H9 (cell line): ENCODE results near the gene DECR2. TPM values are rescaled to one million over a fixed set of nuclear protein-coding genes. Genes with fewer than 3 reads are reported as not detected.
A peak's percentile ranks its signal among the peaks of the same experiment; 100 is the strongest.

Experiments used
- DNase-seq: peaks from one replicate; pipeline ENCODE4 v3.0.0-alpha.2; 2017
- H2AFZ ChIP-seq: one replicate; pipeline ENCODE4 v1.6.1; 2013; ENCODE audit warnings: mild to moderate bottlenecking, low read length, control low read depth, moderate library complexity
- H2AK5ac ChIP-seq: 2 replicates; pipeline ENCODE4 v1.6.1; 2013; ENCODE audit warnings: low read length, control low read depth, mixed read lengths; ENCODE audit not compliant: insufficient read length
- H2BK120ac ChIP-seq: one replicate; pipeline ENCODE4 v1.6.1; 2013; ENCODE audit warnings: low read depth, mild to moderate bottlenecking, low read length, control low read depth, inconsistent platforms; ENCODE audit not compliant: poor library complexity, severe bottlenecking
- H2BK12ac ChIP-seq: 2 replicates; pipeline ENCODE4 v1.6.1; 2013; ENCODE audit warnings: low read length, control low read depth, mixed read lengths, low read depth; ENCODE audit not compliant: insufficient read length
- H2BK15ac ChIP-seq: 2 replicates; pipeline ENCODE4 v1.6.1; 2013; ENCODE audit warnings: low read depth, low read length, control low read depth
- H2BK20ac ChIP-seq: one replicate; pipeline ENCODE4 v1.6.1; 2013; ENCODE audit warnings: low read depth, mild to moderate bottlenecking, low read length, control low read depth, inconsistent platforms; ENCODE audit not compliant: poor library complexity, severe bottlenecking
- H2BK5ac ChIP-seq: 2 replicates; pipeline ENCODE4 v1.6.1; 2013; ENCODE audit warnings: low read length, control low read depth, mixed read lengths; ENCODE audit not compliant: insufficient read length
- H3K14ac ChIP-seq: 2 replicates; pipeline ENCODE4 v1.6.1; 2013; ENCODE audit warnings: low read length, control low read depth; ENCODE audit not compliant: insufficient read depth
- H3K18ac ChIP-seq: 2 replicates; pipeline ENCODE4 v1.6.1; 2013; ENCODE audit warnings: low read depth, mild to moderate bottlenecking, mixed read lengths, low read length, control low read depth; ENCODE audit not compliant: insufficient read length
- H3K23ac ChIP-seq: 2 replicates; pipeline ENCODE4 v1.6.1; 2013; ENCODE audit warnings: low read length, control low read depth, mixed read lengths, low read depth; ENCODE audit not compliant: insufficient read length
- H3K23me2 ChIP-seq: 2 replicates; pipeline ENCODE4 v1.6.1; 2013; ENCODE audit warnings: low read depth, mild to moderate bottlenecking, mixed read lengths, low read length, control low read depth; ENCODE audit not compliant: insufficient read length, poor library complexity, severe bottlenecking
- H3K27ac ChIP-seq: 2 replicates; pipeline ENCODE4 v1.5.1; 2013; ENCODE audit warnings: low read length, control low read depth, mixed read lengths, low read depth; ENCODE audit not compliant: insufficient read length
- H3K27me3 ChIP-seq: 2 replicates; pipeline ENCODE4 v1.6.1; 2013; ENCODE audit warnings: low read length, control low read depth, inconsistent platforms; ENCODE audit not compliant: insufficient read depth
- H3K4ac ChIP-seq: 2 replicates; pipeline ENCODE4 v1.6.1; 2013; ENCODE audit warnings: low read depth, mild to moderate bottlenecking, control low read depth, inconsistent platforms, low read length, moderate library complexity
- H3K4me1 ChIP-seq: 2 replicates; pipeline ENCODE4 v1.6.1; 2013; ENCODE audit warnings: low read length, control low read depth, inconsistent platforms; ENCODE audit not compliant: insufficient read depth
- H3K4me2 ChIP-seq: 2 replicates; pipeline ENCODE4 v1.6.1; 2013; ENCODE audit warnings: low read length, control low read depth, mixed read lengths; ENCODE audit not compliant: insufficient read length, insufficient read depth
- H3K56ac ChIP-seq: 2 replicates; pipeline ENCODE4 v1.6.1; 2013; ENCODE audit warnings: low read depth, mild to moderate bottlenecking, mixed read lengths, low read length, control low read depth; ENCODE audit not compliant: insufficient read length
- H3K79me1 ChIP-seq: 2 replicates; pipeline ENCODE4 v1.6.1; 2013; ENCODE audit warnings: low read depth, mild to moderate bottlenecking, moderate library complexity, low read length, control low read depth, inconsistent platforms; ENCODE audit not compliant: insufficient read depth, poor library complexity, severe bottlenecking
- H3K79me2 ChIP-seq: 2 replicates; pipeline ENCODE4 v1.6.1; 2013; ENCODE audit warnings: low read length, control low read depth, inconsistent platforms; ENCODE audit not compliant: insufficient read depth
- H3K9ac ChIP-seq: 2 replicates; pipeline ENCODE4 v1.6.1; 2013; ENCODE audit warnings: low read length, control low read depth, mixed read lengths; ENCODE audit not compliant: insufficient read length; ENCODE audit errors: extremely low read depth
- H3K9me3 ChIP-seq: one replicate; pipeline ENCODE4 v1.6.1; 2013; ENCODE audit warnings: low read depth, low read length, inconsistent platforms; ENCODE audit not compliant: control insufficient read depth
- H3T11ph ChIP-seq: one replicate; pipeline ENCODE4 v1.6.1; 2013; ENCODE audit warnings: mild to moderate bottlenecking, low read length, control low read depth, inconsistent platforms
- H4K20me1 ChIP-seq: one replicate; pipeline ENCODE4 v1.6.1; 2013; ENCODE audit not compliant: control insufficient read depth, insufficient read length, insufficient read depth
- H4K5ac ChIP-seq: 2 replicates; pipeline ENCODE4 v1.6.1; 2013; ENCODE audit warnings: low read depth, mild to moderate bottlenecking, mixed read lengths, low read length, control low read depth; ENCODE audit not compliant: insufficient read length
- H4K8ac ChIP-seq: replicated peaks from 2 replicates; pipeline ENCODE4 v1.6.1; 2013; ENCODE audit warnings: low read length, control low read depth, mixed read lengths, low read depth; ENCODE audit not compliant: insufficient read length
- H4K91ac ChIP-seq: 2 replicates; pipeline ENCODE4 v1.6.1; 2013; ENCODE audit warnings: low read depth, mild to moderate bottlenecking, moderate library complexity, mixed read lengths, low read length, control low read depth; ENCODE audit not compliant: insufficient read length
- H3K27ac Mint-ChIP-seq, 3 experiments: 2 replicates in 2 of 3; 3 replicates in 1 of 3; pipeline ENCODE4 v1.8.0; 2020 to 2021; ENCODE audit warnings: mixed read lengths in 3 of 3, mild to moderate bottlenecking in 1 of 3, moderate library complexity in 1 of 3
- H3K27me3 Mint-ChIP-seq: 2 replicates; pipeline ENCODE4 v1.8.0; 2021; ENCODE audit warnings: low read depth, mild to moderate bottlenecking, moderate library complexity, mixed read lengths
- H3K36me3 Mint-ChIP-seq, 3 experiments: 2 replicates in 2 of 3; 3 replicates in 1 of 3; pipeline ENCODE4 v1.8.0; 2020 to 2021; ENCODE audit warnings: low read depth in 3 of 3, mixed read lengths in 3 of 3; ENCODE audit not compliant: insufficient read depth in 1 of 3
- H3K4me1 Mint-ChIP-seq, 2 experiments: 2 replicates each; pipeline ENCODE4 v1.8.0; 2020; ENCODE audit warnings: mixed read lengths in 2 of 2
- H3K4me3 Mint-ChIP-seq, 2 experiments: 2 replicates in 1 of 2; 3 replicates in 1 of 2; pipeline ENCODE4 v1.8.0; 2020 to 2021; ENCODE audit warnings: mild to moderate bottlenecking in 2 of 2, mixed read lengths in 2 of 2, moderate library complexity in 1 of 2
- H3K9me3 Mint-ChIP-seq, 2 experiments: 2 replicates in 1 of 2; 3 replicates in 1 of 2; pipeline ENCODE4 v1.8.0; 2020; ENCODE audit warnings: mild to moderate bottlenecking in 2 of 2, mixed read lengths in 2 of 2, moderate library complexity in 1 of 2
- WGBS: extraction: QIAGEN DNeasy Blood & Tissue Kit; methylation state at CpG from one replicate; pipeline ENCODE4 v1.1.7; 2013; ENCODE audit warnings: missing lambda C conversion rate, low lambda C conversion rate, mixed read lengths; ENCODE audit not compliant: insufficient read length; ENCODE audit errors: extremely low coverage; 5-methylcytosine and 5-hydroxymethylcytosine counted together
- total RNA-seq: library from RNA; stranded (reverse); gene quantifications from 2 replicates; pipeline ENCODE4 v1.2.1, GENCODE V29; 2021
- TF ChIP-seq, protein P1 (sequence below): fragments of 200-600 bp; sonication (generic); conservative IDR thresholded peaks from 3 replicates; pipeline ENCODE4 v1.8.0; 2021; ENCODE audit warnings: antibody characterized with exemption, mild to moderate bottlenecking

The DECR2 gene
- total RNA-seq, 1 experiment from 2014 or later: 39.3 TPM

DNA sequence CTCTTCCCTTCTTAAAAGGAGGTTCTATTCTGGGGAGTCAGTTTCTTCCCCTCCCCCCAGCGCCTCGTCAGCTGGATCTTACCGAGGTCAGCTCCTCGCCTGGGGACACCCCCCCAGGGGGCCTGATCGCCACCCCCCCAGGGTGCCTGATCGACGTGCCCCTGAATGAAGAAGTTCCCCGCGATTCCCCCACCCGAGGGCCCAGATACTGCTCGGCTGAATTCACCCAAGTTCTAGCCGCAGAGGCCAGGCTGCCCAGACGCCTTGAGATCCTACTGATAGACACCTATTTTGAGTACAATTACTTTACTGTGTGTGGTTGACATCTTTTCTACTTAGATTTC is 25.2 kb downstream of the DECR2 start:
- Mint-ChIP-seq H3K27ac (no peak overlapping the region; a peak in 1 of 7 replicates), H3K4me1 (peaks cover 17 to 24% of the 10 kb centered on the region in 2 experiments), H3K9me3 (no peaks in the 10 kb centered on the region; a peak in 1 of 5 replicates), H3K36me3 (peaks cover 7 to 25% (median 14%) of the 10 kb centered on the region in 3 experiments; a peak in 6 of 7 replicates), H3K27me3 (peaks cover 51% of the 10 kb centered on the region), H3K4me3 (peak overlapping the region; percentile 73 to 80)
- no peak overlapping the region for H3K18ac ChIP-seq
- no peaks in the 10 kb centered on the region for H4K20me1 ChIP-seq
- H3K4me1 ChIP-seq: no peaks in the 10 kb centered on the region
- no peak overlapping the region for H2BK120ac ChIP-seq
- WGBS: no CpG with 5 or more reads among the region's 13 CpGs
- H3K4me2 ChIP-seq: peak overlapping the region; percentile 55
- no peak overlapping the region for H3K56ac ChIP-seq
- TF ChIP-seq, protein P1, sequence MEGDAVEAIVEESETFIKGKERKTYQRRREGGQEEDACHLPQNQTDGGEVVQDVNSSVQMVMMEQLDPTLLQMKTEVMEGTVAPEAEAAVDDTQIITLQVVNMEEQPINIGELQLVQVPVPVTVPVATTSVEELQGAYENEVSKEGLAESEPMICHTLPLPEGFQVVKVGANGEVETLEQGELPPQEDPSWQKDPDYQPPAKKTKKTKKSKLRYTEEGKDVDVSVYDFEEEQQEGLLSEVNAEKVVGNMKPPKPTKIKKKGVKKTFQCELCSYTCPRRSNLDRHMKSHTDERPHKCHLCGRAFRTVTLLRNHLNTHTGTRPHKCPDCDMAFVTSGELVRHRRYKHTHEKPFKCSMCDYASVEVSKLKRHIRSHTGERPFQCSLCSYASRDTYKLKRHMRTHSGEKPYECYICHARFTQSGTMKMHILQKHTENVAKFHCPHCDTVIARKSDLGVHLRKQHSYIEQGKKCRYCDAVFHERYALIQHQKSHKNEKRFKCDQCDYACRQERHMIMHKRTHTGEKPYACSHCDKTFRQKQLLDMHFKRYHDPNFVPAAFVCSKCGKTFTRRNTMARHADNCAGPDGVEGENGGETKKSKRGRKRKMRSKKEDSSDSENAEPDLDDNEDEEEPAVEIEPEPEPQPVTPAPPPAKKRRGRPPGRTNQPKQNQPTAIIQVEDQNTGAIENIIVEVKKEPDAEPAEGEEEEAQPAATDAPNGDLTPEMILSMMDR: no peak
- no peak overlapping the region for H2BK20ac ChIP-seq
- no peak overlapping the region for H2BK5ac ChIP-seq
- no peak overlapping the region for H2BK15ac ChIP-seq
- peaks cover 18% of the 10 kb centered on the region for H3K23me2 ChIP-seq
- H3K27ac ChIP-seq: no peak overlapping the region
- no peak overlapping the region for H3T11ph ChIP-seq
- no peak overlapping the region for H3K23ac ChIP-seq
- no peak overlapping the region for H4K8ac ChIP-seq
- no peak overlapping the region for H2AFZ ChIP-seq
- H3K14ac ChIP-seq: no peak overlapping the region
- no peak overlapping the region for H2AK5ac ChIP-seq
- H3K79me1 ChIP-seq: no peaks in the 10 kb centered on the region
- H4K5ac ChIP-seq: no peak overlapping the region
- no peak overlapping the region for H4K91ac ChIP-seq
- H3K9ac ChIP-seq: no peak overlapping the region
- no peak overlapping the region for H3K4ac ChIP-seq
- H3K79me2 ChIP-seq: peaks cover 5% of the 10 kb centered on the region; the same call in 1 of the 2 replicates
- no peak overlapping the region for H2BK12ac ChIP-seq
- no peaks in the 10 kb centered on the region for H3K9me3 ChIP-seq
- no peak for DNase-seq
- H3K27me3 ChIP-seq: peaks cover 16% of the 10 kb centered on the region; the same call in 1 of the 2 replicates
